Body of pancreas (tissue), 4 donors: ENCODE results near the gene PRAMEF12. TPM values are rescaled to one million over a fixed set of nuclear protein-coding genes. Genes with fewer than 3 reads are reported as not detected.
"Not testable (repeated sequence)": the region's sequence is repeated elsewhere in the genome, so short reads cannot be mapped to it uniquely, and the experiment has no call there.

Experiments used
- ATAC-seq: fragments of 150-250 bp; one replicate; pipeline ENCODE4 v1.9.1; 2016
- DNase-seq, 4 donors: peaks; one replicate each; pipeline ENCODE4 v3.0.0-alpha.2; 2019
- H3K27ac ChIP-seq, 4 donors: fragments of 200-600 bp; sonication (generic); 1 replicate in 3 of 4; 2 replicates in 1 of 4; pipeline versions ENCODE4 v1.5.1 to v1.6.1; 2016 to 2019; ENCODE audit warnings: mild to moderate bottlenecking in 1 of 4, mixed read lengths in 1 of 4, moderate library complexity in 1 of 4
- H3K27me3 ChIP-seq, 2 donors: fragments of 200-600 bp; sonication (generic); one replicate each; pipeline ENCODE4 v1.6.0; 2016; ENCODE audit warnings: mild to moderate bottlenecking in 1 of 2
- H3K36me3 ChIP-seq, 2 donors: fragments of 200-600 bp; sonication (generic); replicated peaks in 1 of 2; 2 replicates each; pipeline ENCODE4 v1.5.1; 2016; ENCODE audit warnings: low read depth in 2 of 2; ENCODE audit not compliant: insufficient read depth in 1 of 2
- H3K4me1 ChIP-seq: fragments of 200-600 bp; sonication (generic); one replicate; pipeline ENCODE4 v1.6.0; 2016
- H3K4me3 ChIP-seq, 2 donors: fragments of 200-600 bp; sonication (generic); 1 replicate in 1 of 2; 2 replicates in 1 of 2; pipeline ENCODE4 v1.5.1; 2016 to 2019
- H3K9me3 ChIP-seq, 3 donors: fragments of 200-600 bp; sonication (generic); 1 replicate in 2 of 3; 2 replicates in 1 of 3; pipeline ENCODE4 v1.5.1; 2016
- POLR2A ChIP-seq, 3 donors: fragments of 450-650 bp; IDR thresholded peaks; one replicate each; pipeline ENCODE4 v1.6.1; 2016; ENCODE audit warnings: antibody characterized with exemption in 3 of 3, mild to moderate bottlenecking in 2 of 3
- WGBS, 2 donors: methylation state at CpG; one replicate each; pipeline ENCODE4 v1.1.5; 2017; 5-methylcytosine and 5-hydroxymethylcytosine counted together
- intact Hi-C: fragments of 100-400 bp; cut with DNase I; formaldehyde crosslinking; loops from one replicate; pipeline ENCODE4 v1.15.1; 2023
- total RNA-seq, 2 donors: library from RNA; depleted of rRNA; stranded (reverse); fragments of >200 nt; gene quantifications; one replicate each; pipeline ENCODE4 v1.1.0, GENCODE V29; 2016
- TF ChIP-seq, protein P1 (sequence below), 7 experiments: fragments of 450-650 bp in 4 of 7; fragments of 200-600 bp in 3 of 7; sonication (generic) in 3 of 7; IDR thresholded peaks; one replicate each; pipeline ENCODE4 v1.5.1; 2016 to 2019; ENCODE audit warnings: antibody characterized with exemption in 7 of 7

PRAMEF12 gene
- total RNA-seq, 2 donors from 2014 or later: not detected

DNA sequence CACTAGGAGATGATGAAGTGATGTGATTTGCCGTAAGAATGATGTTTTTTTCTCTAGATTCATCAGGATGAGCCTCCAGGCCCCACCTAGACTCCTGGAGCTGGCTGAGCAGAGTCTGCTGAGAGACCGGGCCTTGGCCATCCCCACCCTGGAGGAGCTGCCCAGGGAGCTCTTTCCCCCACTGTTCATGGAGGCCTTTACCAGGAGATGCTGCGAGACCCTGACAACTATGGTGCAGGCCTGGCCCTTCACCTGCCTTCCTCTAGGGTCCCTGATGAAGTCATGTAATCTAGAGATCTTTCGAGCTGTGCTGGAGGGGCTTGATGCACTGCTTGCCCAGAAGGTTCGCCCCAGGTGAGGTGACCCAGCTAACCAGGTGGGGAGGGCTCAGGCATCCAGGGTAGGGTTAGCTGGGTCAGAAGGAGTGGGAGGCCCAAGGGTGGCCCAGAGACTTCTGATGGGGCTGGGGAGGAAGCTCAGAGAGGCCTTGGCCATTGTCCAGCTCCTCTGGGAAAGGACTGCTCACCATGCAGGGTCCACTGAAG, 1.3 kb downstream of the PRAMEF12 start:
- TF ChIP-seq POLR2A (IDR thresholded peaks at IDR 0.05): no peak
- TF ChIP-seq, protein P1, sequence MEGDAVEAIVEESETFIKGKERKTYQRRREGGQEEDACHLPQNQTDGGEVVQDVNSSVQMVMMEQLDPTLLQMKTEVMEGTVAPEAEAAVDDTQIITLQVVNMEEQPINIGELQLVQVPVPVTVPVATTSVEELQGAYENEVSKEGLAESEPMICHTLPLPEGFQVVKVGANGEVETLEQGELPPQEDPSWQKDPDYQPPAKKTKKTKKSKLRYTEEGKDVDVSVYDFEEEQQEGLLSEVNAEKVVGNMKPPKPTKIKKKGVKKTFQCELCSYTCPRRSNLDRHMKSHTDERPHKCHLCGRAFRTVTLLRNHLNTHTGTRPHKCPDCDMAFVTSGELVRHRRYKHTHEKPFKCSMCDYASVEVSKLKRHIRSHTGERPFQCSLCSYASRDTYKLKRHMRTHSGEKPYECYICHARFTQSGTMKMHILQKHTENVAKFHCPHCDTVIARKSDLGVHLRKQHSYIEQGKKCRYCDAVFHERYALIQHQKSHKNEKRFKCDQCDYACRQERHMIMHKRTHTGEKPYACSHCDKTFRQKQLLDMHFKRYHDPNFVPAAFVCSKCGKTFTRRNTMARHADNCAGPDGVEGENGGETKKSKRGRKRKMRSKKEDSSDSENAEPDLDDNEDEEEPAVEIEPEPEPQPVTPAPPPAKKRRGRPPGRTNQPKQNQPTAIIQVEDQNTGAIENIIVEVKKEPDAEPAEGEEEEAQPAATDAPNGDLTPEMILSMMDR (IDR thresholded peaks at IDR 0.05): no peak
- intact Hi-C loops: no loop called here
- DNase-seq (no peak), ATAC-seq (no peak)
- WGBS, 2 donors: 61 to 78% methylated on average over 5 of the region's 5 CpGs
- H3K27ac ChIP-seq: no peak overlapping the region
- H3K36me3 ChIP-seq: no peaks in the 10 kb centered on the region
- no peak overlapping the region for H3K4me3 ChIP-seq
- H3K27me3 ChIP-seq: no peaks in the 10 kb centered on the region
- H3K9me3 ChIP-seq: no peaks in the 10 kb centered on the region
- H3K4me1 ChIP-seq: no peaks in the 10 kb centered on the region

DNA sequence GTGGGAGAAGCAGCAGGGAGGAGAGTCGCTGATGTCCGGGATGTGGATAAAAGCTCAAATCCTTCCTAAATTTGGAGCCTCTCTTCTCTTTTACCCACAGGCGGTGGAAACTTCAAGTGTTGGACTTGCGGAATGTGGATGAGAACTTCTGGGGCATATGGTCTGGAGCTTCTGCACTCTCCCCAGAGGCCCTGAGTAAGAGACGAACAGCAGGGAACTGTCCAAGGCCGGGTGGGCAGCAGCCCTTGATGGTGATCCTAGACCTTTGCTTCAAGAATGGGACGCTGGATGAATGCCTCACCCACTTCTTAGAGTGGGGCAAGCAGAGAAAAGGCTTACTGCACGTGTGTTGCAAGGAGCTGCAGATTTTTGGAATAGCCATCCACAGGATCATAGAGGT, 1.9 kb downstream of the PRAMEF12 start:
- no peaks in the 10 kb centered on the region for H3K36me3 ChIP-seq
- DNase-seq: no peak
- H3K4me3 ChIP-seq: no peak overlapping the region
- intact Hi-C loops: no loop called here
- no peak overlapping the region for H3K27ac ChIP-seq
- H3K9me3 ChIP-seq: no peaks in the 10 kb centered on the region
- H3K4me1 ChIP-seq: no peaks in the 10 kb centered on the region
- TF ChIP-seq POLR2A (IDR thresholded peaks at IDR 0.05): no peak
- TF ChIP-seq, protein P1 (IDR thresholded peaks at IDR 0.05): no peak
- no peaks in the 10 kb centered on the region for H3K27me3 ChIP-seq
- no peak for ATAC-seq
- 68 to 71% methylated on average over 8 of the region's 8 CpGs for WGBS, 2 donors

DNA sequence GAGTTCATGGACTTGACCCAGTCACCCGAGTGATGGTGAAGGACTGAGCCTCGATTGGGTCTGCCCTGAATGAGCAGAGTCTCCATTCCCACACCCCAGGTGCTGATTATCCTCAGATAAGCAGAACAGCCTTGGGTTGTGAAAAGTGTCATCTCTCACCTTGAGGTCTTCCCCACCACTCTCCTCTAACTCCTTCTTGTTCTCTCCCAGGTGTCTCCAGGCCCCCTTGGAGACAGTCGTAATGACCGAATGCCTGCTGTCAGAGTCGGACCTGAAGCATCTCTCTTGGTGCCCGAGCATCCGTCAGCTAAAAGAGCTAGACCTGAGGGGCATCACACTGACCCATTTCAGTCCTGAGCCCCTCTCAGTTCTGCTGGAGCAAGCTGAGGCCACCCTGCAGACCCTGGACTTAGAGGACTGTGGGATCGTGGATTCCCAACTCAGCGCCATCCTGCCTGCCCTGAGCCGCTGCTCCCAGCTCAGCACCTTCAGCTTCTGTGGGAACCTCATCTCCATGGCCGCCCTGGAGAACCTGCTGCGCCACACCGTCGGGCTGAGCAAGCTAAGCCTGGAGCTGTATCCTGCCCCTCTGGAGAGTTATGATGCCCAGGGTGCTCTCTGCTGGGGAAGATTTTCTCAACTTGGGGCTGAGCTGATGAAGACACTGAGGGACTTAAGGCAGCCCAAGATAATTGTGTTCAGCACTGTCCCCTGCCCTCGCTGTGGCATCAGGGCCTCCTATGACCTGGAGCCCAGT, 3.4 kb downstream of the PRAMEF12 start:
- no peak for DNase-seq
- no peak for ATAC-seq
- H3K27me3 ChIP-seq: no peaks in the 10 kb centered on the region
- intact Hi-C loops: no loop called here
- no peak overlapping the region for H3K4me3 ChIP-seq
- no peaks in the 10 kb centered on the region for H3K36me3 ChIP-seq
- TF ChIP-seq POLR2A (IDR thresholded peaks at IDR 0.05): no peak
- TF ChIP-seq, protein P1 (IDR thresholded peaks at IDR 0.05): no peak
- 77 to 81% methylated on average over 14 to 15 of the region's 15 CpGs for WGBS, 2 donors
- no peak overlapping the region for H3K27ac ChIP-seq
- H3K9me3 ChIP-seq: no peaks in the 10 kb centered on the region
- no peaks in the 10 kb centered on the region for H3K4me1 ChIP-seq

DNA sequence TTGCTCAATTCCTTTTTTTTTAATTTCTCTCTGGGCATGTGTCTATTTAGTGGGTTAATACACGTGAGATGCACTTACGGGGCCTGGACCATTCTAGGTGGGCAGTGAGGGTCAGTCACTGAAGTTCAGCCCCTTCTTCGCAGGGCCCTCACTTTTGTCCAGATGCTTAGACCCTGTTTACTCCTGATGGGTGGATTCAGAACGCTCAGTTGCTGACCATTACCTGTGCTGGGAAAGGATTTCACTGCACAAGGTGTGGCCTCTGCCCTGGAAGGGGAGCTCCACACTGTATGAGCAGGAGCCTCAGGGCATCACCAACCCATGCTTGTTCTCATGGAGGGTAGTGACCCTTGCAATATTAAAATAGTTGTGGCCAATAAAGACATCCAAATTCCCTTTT, 4.5 kb downstream of the PRAMEF12 start:
- no peaks in the 10 kb centered on the region for H3K27me3 ChIP-seq
- no peak for TF ChIP-seq POLR2A (IDR thresholded peaks at IDR 0.05)
- TF ChIP-seq, protein P1 (IDR thresholded peaks at IDR 0.05): no peak
- 62 to 67% methylated on average over 4 of the region's 4 CpGs for WGBS, 2 donors

DNA sequence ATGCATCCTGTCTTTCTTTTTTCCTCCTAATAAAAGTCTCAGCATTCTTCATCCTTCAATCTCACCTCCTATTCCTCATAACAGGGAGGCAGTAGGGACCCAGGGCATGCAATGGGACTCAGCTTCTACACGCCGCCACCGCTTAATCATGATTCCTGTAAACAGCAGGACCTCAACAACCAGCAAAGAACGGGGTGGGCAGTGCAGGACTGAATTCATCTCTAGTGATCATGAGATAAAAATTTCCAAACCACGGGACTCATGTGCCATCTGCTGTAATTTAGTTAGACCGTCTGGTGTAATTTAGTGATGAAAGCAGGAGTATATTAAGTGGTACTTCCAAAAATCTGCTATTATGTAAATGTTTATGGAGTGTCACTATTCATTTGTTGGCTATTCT, 5.4 kb downstream of the PRAMEF12 start:
- H3K36me3 ChIP-seq: no peaks in the 10 kb centered on the region
- DNase-seq: no peak

More for the DNA sequence above, 4.5 kb downstream of the PRAMEF12 start:
- no peak overlapping the region for H3K27ac ChIP-seq
- ATAC-seq: no peak
- H3K4me1 ChIP-seq: no peaks in the 10 kb centered on the region
- intact Hi-C loops: no loop called here
- no peak for DNase-seq
- H3K4me3 ChIP-seq: no peak overlapping the region
- H3K9me3 ChIP-seq: no peaks in the 10 kb centered on the region
- no peaks in the 10 kb centered on the region for H3K36me3 ChIP-seq

DNA sequence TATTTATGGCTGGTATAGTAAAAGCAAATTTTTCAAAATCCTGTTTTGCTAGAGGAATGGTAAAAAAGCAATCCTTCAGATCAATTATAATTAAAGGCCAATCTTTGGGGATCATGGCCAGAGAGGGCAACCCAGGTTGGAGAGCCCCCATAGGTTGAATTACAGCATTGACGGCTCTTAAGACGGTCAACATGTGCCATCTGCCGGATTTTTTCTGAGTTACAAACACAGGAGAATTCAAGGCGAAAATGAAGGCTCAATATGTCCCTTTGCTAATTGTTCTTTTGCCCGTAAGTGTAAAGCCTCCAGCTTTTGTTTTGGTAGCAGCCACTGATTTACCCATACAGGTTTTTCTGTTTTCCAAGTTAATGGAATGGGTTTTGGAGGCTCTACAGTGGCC, 8.0 kb downstream of the PRAMEF12 start:
- H3K27me3 ChIP-seq, intact Hi-C loops, H3K4me1 ChIP-seq, H3K27ac ChIP-seq, H3K4me3 ChIP-seq, H3K36me3 ChIP-seq, H3K9me3 ChIP-seq, DNase-seq, ATAC-seq: not testable (repeated sequence)
- WGBS, 2 donors: 60 to 68% methylated on average over 2 to 5 of the region's 5 CpGs

More for the DNA sequence above, 5.4 kb downstream of the PRAMEF12 start:
- Histone ChIP-seq H3K9me3 (no peaks in the 10 kb centered on the region), H3K27ac (no peak overlapping the region), H3K4me3 (no peak overlapping the region), H3K27me3 (no peaks in the 10 kb centered on the region), H3K4me1 (no peaks in the 10 kb centered on the region)
- TF ChIP-seq, protein P1 (IDR thresholded peaks at IDR 0.05): no peak
- no peak for TF ChIP-seq POLR2A (IDR thresholded peaks at IDR 0.05)
- intact Hi-C loops: no loop called here
- WGBS, 2 donors: 75 to 79% methylated on average over 6 of the region's 6 CpGs
- no peak for ATAC-seq

DNA sequence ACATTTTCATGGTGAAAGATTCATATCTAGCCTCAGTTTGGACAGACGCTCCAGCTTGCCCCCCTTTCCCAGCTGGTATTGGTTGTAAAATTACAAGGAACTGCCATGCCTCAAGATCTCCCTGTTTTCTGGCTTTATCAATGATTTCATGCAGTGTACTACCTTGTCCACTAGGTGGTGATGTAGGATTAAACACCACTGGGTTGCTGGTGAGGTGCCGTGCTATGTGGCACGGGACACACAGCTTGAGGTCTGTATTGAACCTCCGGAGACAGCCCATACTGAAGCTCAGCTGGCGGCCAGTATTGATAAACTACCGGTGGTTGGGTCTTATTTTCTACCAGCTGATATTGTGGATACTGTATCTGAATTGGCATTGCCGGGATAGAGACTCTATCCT, 10.2 kb downstream of the PRAMEF12 start:
- H3K4me3 ChIP-seq, H3K4me1 ChIP-seq, intact Hi-C loops, H3K36me3 ChIP-seq, ATAC-seq, H3K27ac ChIP-seq, DNase-seq, H3K27me3 ChIP-seq, H3K9me3 ChIP-seq: not testable (repeated sequence)
- 36 to 66% methylated on average over 3 to 6 of the region's 7 CpGs for WGBS, 2 donors
